Measurements from ENCODE around the gene CFDP1.

Gene CFDP1

DNA sequence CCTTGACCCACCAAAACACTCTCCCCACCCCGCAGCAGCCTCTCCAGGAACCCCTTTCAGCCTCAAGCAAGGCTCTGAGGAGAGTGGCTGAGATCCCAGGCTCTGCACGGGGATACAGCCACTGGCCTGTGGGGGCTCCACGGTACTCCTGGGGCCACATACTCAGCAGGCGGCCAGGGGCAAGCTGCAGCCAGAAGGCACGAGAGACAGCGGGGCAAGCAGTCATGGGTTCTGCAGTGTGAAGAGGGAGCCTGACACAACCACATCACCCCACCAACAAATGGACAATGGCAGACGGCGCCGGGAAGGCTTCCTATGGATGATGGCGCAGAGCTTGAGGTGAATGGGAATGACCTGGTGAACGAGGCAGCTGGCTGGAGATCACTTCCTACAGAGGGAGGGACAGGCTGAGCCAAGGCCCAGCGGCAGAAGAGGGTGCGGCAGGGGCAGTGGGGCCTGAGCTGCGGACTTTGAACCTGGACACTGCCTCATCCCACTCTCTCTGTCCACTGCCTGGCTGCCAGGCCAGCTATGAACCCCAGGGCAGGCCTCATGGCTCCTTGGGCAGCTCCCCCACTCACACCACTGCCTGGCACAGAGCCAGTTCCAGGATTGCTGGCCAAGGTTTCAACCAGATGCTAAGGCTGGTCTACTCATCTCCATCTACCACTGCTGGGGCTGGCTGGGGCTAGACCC lies 171.1 kb downstream of the CFDP1 start:
- DNase-seq (ENCODE audit: low spot score), result no peak
- TF ChIP-seq, protein P1, sequence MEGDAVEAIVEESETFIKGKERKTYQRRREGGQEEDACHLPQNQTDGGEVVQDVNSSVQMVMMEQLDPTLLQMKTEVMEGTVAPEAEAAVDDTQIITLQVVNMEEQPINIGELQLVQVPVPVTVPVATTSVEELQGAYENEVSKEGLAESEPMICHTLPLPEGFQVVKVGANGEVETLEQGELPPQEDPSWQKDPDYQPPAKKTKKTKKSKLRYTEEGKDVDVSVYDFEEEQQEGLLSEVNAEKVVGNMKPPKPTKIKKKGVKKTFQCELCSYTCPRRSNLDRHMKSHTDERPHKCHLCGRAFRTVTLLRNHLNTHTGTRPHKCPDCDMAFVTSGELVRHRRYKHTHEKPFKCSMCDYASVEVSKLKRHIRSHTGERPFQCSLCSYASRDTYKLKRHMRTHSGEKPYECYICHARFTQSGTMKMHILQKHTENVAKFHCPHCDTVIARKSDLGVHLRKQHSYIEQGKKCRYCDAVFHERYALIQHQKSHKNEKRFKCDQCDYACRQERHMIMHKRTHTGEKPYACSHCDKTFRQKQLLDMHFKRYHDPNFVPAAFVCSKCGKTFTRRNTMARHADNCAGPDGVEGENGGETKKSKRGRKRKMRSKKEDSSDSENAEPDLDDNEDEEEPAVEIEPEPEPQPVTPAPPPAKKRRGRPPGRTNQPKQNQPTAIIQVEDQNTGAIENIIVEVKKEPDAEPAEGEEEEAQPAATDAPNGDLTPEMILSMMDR (IDR thresholded peaks at IDR 0.05; ENCODE audit: extremely low read depth, missing control alignments), result no peak

DNA sequence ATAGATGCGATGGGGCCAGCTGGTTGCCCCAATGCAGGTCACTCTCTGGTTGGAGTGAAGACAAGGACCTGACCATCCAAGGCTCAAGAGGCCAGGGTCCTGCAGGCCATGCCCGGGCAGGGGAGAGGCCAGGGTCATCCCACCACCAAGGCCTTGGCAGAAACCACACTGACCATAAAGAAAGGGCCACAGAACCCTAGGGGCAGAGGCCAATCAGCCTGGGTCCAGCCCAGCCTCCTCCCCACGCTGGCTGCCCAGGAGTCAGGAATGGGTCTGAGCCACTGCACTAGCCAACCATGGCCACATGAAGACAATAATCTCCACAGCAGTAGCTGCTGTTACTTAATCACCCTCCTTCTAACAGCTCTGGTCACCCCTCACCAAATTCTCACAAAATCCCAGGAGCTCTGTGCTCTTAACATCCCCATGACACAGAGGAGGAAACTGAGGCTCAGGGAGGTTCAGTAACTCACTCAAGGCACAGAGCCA lies 171.7 kb downstream of the CFDP1 start:
- DNase-seq (ENCODE audit: low spot score), result no peak
- TF ChIP-seq, protein P1 (IDR thresholded peaks at IDR 0.05; ENCODE audit: extremely low read depth, missing control alignments), result no peak

DNA sequence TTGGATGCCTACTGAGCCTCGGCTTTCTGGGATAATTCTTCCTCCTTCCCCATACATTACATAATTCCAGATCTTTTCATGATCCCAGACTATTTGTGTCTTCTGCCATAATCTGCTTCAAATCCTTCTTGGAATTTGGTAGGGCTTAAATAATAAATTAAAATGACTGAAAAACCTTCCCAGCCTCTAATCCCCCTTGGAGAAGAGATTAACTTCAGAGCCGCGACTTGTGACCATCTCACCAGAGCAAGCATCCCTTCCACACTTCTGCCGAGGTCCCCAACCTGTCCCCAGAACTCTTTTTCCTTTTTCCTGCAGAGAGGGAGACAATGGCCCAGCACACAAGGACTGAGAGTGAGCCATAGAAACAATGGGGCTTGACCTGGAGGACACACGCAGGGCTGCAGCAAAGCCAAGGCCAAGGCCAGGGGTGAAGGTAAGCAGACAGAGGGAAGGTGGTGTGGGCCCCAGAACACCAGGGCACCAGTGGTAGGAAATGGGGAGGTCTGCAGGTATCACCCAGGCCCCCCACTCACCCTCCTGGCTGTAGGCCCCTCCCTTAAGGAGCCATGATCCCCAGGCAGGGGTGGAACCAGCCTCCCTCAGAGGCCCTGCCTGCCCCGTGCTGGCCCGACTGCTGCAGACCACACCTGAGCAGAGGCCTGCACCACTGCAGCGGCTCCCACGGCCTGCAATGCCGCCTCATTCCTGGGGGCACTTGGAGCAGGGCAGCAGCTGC lies 172.3 kb downstream of the CFDP1 start:
- TF ChIP-seq, protein P1 (IDR thresholded peaks at IDR 0.05; ENCODE audit: extremely low read depth, missing control alignments), result no peak
- DNase-seq (ENCODE audit: low spot score), result no peak

DNA sequence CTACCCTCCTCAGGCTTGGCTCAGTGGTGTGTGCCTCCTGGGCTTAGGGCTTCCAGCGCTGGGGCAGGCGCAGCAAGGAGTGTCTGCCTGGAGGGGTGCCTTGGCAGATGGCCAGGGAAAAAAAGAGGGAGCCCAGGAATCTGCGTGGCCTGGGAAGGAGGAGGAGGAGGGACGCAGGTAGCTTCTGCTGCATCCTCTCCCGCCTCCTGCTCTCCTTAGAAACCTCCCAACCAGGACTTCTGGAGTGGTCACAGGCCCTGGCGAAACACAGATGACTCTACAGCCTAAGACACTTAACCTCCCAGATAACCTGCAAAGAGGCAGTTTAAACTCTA lies 174.5 kb downstream of the CFDP1 start:
- TF ChIP-seq, protein P1 (IDR thresholded peaks at IDR 0.05; ENCODE audit: extremely low read depth, missing control alignments), result no peak
- DNase-seq (ENCODE audit: low spot score), result no peak

DNA sequence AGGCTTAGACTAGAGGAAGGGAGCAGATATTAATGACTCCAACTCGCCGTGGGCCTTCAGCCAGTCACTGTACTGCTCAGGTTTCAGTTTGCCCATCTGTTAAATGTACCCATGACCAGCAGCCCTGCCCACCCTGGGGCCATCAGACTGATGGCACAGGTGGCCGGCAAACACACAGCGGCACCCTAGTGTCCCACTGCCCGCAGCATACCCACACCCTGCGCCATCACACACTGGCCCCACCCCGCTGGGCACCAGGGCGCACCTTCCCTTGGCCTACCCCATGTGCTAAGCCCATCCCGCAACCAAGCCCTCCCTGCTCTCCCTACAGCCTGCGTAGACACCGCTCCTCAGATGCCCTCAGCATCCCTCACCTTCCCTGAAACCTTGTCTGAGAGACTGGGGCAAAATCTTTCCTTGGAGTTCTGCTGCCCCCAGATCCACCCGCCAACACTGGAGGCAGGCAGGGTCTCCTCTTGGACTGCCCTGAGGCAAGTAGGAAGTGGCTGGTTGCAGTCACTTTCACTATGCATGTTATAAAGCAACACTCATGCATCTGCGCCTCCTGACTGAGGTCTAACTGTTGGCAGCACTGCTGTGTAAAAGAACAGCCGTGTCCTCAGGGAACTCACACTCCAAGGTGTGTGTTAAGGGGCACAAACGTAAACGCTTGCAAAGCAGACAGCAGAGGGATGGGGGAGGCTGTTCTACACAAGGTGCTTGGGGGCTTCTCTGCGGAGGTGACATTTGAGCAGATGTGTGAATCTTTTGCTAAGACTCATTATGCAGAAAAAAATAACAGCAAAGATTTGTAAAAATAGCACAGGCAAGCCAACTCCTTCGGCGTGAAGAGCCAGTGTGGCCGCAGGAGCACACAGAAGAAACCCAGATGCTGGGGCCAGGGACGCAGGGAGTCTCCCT lies 175.2 kb downstream of the CFDP1 start:
- DNase-seq (ENCODE audit: low spot score), result no peak
- TF ChIP-seq, protein P1 (IDR thresholded peaks at IDR 0.05; ENCODE audit: extremely low read depth, missing control alignments), result no peak

DNA sequence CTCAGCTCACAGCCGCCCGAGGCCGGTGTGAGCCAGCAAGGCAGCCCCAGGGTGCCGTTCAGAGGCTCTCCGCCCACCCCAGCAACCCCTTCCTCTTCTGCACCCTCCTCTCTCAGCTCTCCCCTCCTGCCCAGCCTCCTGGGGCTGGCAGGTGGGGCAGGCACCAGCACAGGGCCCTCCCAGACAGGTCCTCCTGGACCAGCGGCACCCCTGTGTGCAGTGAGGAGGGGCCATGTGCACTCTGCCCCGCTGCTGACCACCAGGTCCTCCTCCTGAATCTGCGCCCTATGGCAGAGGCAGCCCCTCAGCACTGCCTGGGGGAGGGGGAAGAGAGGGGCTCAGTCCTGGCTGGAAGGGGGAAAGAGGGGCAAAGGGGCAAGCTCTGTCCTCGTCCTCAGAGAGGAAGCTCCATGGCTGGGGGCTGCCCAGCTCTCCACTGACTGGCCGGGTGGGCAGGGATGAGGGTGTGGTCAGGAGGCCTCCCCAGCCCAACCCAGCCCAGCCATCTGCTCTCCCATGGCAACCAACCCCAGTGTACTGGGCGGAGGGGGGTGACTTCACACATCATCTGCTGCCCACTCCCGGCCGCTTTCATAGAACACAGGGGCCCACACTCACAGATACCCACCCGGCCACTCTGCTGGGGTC lies 176.5 kb downstream of the CFDP1 start:
- TF ChIP-seq, protein P1 (IDR thresholded peaks at IDR 0.05; ENCODE audit: extremely low read depth, missing control alignments), result no peak
- no peak for DNase-seq (ENCODE audit: low spot score)
